ENCODE measurements around the gene GJC2.

The GJC2 gene

DNA sequence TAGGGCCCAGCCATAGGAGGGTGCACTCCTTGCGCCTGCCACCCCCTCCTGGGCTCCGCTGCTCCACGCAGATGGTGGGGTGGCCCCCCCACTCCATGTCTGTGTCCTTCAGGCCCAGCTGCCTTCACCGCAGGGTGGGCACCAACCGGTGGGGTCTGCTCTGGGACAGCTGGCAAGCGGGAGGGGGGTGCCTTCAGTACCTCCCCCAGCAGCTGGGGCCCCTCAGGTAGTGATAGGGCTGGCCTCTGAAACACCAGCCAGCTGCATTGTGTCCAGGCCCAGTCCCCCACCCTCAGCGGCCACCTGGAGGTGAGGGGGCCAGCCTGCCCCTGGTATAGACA lies 360 bp downstream of the GJC2 start:
- TF ChIP-seq, protein P1, sequence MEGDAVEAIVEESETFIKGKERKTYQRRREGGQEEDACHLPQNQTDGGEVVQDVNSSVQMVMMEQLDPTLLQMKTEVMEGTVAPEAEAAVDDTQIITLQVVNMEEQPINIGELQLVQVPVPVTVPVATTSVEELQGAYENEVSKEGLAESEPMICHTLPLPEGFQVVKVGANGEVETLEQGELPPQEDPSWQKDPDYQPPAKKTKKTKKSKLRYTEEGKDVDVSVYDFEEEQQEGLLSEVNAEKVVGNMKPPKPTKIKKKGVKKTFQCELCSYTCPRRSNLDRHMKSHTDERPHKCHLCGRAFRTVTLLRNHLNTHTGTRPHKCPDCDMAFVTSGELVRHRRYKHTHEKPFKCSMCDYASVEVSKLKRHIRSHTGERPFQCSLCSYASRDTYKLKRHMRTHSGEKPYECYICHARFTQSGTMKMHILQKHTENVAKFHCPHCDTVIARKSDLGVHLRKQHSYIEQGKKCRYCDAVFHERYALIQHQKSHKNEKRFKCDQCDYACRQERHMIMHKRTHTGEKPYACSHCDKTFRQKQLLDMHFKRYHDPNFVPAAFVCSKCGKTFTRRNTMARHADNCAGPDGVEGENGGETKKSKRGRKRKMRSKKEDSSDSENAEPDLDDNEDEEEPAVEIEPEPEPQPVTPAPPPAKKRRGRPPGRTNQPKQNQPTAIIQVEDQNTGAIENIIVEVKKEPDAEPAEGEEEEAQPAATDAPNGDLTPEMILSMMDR (IDR thresholded peaks at IDR 0.05; ENCODE audit: low read depth, low read length) = no peak
- H3K4me3 ChIP-seq (ENCODE audit: low read depth, low read length) = peak overlapping the region; percentile 33

DNA sequence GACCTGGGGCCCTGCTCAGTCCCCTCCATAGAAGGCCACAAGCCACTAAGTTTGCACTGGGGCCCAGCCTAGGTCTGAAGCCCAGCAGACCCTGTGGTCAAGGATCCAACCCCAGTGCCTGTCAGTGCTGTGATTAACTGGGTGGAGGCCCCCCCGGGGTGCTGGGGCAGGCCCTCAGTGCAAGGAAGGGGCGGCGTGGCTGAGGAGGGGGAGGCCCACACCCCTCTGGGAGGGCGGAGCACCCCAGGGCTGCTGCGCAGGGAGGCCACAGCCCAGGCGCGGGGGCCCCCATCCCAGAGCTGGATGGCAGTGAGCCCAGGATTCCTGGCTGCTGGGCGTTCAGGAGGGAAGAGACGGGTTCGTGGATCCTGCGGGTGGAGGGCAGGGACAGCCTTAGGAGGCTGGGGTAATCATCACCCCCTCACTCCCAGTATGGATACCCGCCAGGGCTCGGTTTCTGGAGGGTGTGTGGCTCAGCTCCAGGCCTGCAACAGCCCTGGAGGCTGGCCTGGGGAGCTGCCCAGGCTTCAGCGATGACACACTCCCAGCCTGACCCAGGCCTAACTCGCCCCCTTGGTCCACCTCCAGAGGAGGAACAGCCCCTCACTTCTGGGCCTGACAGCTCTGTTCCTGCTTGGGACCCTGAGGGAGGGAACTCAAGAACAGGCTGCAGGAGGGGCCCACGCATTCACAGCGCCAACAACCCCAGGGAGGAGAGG lies 890 bp downstream of the GJC2 start:
- TF ChIP-seq, protein P1 (IDR thresholded peaks at IDR 0.05; ENCODE audit: low read depth, low read length) = no peak
- H3K4me3 ChIP-seq (ENCODE audit: low read depth, low read length) = peak overlapping the region; percentile 33

DNA sequence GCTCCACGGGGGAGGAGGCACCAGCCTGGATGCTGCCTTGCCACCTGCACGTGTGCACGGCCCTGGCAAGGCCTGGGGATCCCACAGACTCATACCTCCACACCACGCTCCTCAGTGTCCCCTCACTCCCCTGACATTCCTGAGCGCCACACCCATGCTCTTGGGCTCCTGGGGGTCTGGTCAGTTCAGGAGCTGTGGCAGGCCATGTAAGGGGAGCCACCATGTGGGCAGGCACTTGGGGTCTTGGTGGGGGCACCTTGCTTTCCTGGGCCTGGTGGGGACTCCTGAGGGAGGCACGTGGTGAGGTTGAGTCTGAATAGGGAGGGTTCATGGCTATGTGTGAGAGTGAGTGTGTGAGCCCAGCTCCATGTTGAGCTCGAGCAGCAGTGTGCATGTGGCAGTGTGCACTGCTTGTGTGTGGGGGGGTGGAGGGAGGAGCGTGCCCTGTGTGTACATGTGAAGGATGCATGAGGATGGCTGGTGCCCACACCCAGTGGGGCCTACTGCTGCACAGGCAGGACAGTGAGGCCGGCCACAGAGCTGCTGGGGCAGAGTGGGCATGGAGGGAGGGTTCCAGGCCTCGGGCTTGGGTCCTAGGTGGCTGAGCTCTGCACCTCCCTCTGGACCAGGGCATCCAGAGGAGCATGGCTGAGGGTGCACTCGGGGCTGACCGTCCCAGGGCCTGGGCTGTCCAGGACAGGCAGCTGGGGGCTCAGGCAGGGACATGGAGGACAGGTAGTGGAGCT lies 1.6 kb downstream of the GJC2 start:
- no peak overlapping the region; the same call in 1 of the 2 replicates for H3K4me3 ChIP-seq (ENCODE audit: low read depth, low read length)
- TF ChIP-seq, protein P1 (IDR thresholded peaks at IDR 0.05; ENCODE audit: low read depth, low read length) = no peak

DNA sequence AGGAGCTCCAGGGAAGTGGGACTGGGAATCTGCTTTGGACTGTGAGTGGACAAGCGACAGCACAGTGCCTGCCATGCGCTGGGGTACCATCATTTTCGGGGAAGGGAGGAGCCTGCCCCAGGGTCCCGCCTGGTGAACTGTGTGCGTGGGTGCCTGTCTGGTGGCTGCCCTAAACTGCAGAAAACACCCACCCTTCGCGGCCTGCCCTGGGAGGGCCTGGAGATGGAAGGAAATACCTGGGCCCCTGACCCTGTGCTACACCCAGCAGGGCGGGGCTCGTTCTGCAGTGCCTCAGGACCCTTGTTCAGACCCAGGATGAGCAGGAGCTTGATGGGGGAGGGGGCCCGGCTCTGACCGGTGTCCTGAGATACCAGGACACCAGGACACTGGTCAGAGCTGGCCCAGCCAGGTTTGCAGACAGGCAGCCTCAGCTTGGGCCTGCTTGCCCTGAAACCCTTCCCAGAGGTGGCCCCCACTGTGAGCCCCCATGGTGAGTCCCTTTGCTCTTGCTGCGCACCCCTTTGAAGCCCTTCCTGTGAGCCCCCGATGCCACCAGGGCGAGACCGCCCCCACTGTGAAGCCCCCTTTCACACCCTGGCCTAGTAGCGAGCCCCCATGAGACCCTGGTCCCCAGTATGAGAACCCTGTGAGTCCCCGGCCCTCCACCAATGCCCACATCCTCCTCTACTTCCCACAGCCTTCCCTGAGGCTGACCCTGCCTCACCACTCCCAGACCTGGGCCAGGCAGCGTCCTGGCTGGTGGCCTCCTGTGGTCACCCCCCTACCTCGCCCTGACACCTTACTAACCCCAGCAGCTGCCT lies 2.6 kb downstream of the GJC2 start:
- no peak overlapping the region for H3K4me3 ChIP-seq (ENCODE audit: low read depth, low read length)
- TF ChIP-seq, protein P1 (IDR thresholded peaks at IDR 0.05; ENCODE audit: low read depth, low read length) = no peak

DNA sequence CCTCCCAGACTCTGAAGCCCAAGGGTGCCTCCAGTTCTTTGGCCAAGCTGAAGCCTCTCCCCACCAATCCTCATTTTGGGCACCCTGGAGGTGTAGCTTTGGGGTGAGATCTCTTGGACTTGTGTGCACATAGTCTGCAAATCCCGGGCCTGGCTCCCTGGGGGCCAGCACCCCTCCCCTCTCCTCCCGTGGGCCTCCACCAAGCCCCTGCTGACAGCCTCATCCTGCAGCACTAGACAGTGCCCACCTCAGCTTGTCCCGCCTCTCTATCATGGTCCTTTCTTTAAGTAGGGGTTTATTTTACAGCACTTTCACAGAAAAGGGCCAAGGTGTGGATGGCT lies 3.2 kb downstream of the GJC2 start:
- TF ChIP-seq, protein P1 (IDR thresholded peaks at IDR 0.05; ENCODE audit: low read depth, low read length) = no peak
- H3K4me3 ChIP-seq (ENCODE audit: low read depth, low read length) = no peak overlapping the region

DNA sequence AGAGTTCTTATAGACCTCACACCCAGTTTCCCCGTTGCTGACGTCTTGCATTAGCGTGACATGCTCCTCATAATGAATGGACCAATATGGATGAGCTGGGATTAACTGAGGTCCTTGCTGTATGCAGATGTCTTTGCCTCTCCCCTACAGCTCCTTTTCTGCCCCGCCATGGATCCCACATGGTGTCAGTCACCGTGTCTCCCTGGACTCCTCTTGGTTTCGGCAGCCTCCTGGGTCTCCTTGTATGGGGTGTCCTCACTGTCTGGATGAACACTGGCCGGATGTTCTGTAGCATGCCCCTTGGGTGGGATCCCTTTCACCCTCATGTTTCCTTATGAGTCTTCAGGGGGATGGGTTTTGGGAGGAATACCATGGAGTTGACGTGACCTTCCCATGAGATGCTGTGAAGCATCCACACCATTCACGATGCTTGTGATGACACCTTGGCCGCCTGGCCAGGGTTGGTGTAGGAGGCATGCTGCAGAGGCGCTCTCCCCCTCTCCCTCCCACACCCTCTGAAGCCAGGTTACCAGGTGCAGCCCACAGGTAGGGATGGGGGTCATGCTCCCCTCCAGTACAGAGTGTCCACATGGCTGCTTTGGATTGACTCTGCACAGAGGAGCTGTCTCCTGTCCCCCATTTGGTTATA lies 4.4 kb downstream of the GJC2 start:
- TF ChIP-seq, protein P1 (IDR thresholded peaks at IDR 0.05; ENCODE audit: low read depth, low read length) = no peak
- H3K4me3 ChIP-seq (ENCODE audit: low read depth, low read length) = no peak overlapping the region

All from WI38 (cell line).